HG02884 (cell line): Measurements from ENCODE around the gene SCAND1.
"Not testable (repeated sequence)": the region's sequence is repeated elsewhere in the genome, so short reads cannot be mapped to it uniquely, and the experiment has no call there.

ENCODE experiments used
- ATAC-seq: cut with Tn5 transposase; IDR thresholded peaks from one replicate; pipeline ENCODE4 v1.9.1; 2021; ENCODE audit warnings: mild to moderate bottlenecking, moderate library complexity; ENCODE audit not compliant: unreplicated experiment

The SCAND1 gene

GRCh38 chr20:35963878-35964277, 9.6 kb upstream of the SCAND1 start:
- ATAC-seq: no peak

- not testable (repeated sequence) for ATAC-seq
Measured at GRCh38 chr20:35959291-35959690, 5.0 kb upstream of the SCAND1 start.

DNA sequence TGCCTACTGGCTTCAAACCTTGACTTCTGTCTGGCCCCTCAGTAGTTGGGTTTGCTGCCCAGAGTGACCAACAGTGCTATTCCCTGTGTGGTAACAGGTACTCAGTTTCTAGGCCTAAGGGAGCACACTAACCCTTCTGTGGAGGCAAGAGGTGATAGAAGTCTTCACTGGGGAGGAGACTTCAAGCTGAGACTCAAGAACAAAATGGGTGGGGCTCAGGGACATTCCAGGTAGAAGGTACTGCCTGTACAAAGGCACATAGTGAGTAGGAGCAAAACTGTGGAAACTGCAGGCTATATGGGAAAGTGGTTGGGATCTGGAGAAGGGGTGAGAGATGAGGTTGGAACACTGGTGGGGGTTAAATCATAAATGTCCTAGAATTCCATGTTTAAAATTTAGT, 2.3 kb upstream of the SCAND1 start:
- ATAC-seq: no peak

DNA sequence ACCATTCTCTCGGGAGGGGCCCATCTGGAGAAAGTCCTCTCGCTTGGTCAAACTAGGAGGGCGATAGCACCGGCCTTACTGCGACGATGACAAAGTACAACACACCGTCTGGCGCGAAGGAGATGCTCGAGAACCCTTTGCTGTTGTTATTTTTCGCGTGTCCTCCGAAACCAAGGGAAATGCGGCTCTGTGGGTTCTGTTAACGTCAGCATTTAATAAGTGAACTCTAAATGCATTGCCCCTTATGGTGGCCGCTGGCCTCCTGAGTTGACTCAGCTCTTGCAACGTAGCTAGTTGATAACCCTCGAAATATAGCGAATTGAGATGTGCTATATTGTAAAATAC, 577 bp upstream of the SCAND1 start:
- no peak for ATAC-seq

DNA sequence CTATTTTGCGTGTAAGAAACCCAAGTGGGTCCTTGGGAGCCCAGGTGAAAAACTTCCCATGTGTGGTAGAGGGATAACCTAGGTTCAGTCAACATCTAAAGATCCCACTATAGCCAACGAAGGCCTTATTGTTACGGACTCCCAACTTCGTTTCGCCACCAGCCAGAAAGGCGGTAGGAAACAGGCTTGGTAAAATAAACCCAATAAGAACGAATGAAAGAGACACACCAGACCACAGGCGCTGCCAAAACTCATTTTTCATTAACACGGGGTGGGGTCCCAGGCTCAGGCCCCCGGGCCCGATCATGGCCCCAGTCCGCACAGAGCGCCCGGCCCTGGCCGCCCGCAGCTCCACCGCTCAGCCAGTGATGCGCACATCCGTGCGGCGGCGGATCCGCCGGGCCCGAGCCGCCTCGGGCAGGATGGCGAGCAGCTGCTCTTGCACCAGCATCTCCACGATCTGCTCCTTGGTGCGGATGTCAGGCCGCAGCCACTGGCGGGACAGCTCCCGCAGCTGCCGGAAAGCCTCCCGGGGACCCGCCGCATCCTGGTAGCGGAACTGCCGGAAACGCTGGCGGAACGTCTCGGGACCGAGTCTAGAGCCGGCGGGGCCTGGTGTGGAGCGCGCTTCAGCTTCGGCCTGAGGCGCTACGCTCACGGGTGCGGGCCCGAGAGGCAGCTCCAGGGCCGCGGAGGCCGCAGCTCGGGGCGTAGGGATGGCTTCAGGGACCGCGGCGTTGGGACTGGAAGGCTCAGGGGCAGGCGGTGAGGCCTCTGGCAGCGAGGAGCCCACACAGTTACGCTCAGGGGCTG, 709 bp downstream of the SCAND1 start:
- peak; percentile 5 for ATAC-seq

GRCh38 chr20:35952480-35953386, 1.6 kb downstream of the SCAND1 start:
- no peak for ATAC-seq

GRCh38 chr20:35952080-35952479, 2.2 kb downstream of the SCAND1 start:
- ATAC-seq: not testable (repeated sequence)

GRCh38 chr20:35950093-35950492, 4.2 kb downstream of the SCAND1 start:
- no peak for ATAC-seq

DNA sequence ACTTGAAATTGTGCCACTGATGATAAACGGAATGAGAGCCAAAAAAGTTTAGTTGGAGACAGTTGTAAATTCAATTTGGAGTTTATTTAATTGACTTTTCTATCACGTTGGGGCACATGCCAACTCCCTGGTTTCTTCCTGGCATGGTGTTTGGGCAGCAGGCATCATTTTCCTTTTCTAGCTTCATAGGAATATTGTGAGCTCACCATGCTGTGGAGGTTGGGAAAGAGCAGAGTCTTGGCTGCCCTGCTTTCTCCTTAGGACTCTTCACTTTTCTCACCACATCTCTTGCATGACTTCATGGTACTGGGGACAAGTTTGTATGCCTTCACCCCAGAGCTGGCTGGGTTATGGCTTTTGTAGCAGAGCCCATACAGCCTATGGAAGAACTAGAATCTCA, 6.4 kb downstream of the SCAND1 start:
- no peak for ATAC-seq

DNA sequence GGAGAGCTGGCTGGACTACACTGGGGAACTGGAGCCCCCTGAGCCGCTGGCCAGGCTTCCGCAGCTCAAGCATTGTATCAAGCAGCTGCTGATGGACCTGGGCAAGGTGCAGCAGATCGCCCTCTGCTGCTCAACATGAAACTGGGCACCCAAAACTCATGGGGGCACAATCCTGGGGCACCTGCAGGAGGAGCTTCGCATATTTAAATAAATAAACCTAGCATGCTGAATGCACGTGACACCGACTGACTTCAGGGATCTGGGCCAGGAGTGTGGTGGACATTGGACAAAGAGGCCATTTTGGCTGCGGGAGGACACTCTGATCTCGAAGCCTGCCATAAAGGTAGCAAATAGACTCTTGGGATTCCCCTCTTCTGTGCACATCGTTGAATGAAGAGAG, 6.8 kb downstream of the SCAND1 start:
- ATAC-seq: no peak

DNA sequence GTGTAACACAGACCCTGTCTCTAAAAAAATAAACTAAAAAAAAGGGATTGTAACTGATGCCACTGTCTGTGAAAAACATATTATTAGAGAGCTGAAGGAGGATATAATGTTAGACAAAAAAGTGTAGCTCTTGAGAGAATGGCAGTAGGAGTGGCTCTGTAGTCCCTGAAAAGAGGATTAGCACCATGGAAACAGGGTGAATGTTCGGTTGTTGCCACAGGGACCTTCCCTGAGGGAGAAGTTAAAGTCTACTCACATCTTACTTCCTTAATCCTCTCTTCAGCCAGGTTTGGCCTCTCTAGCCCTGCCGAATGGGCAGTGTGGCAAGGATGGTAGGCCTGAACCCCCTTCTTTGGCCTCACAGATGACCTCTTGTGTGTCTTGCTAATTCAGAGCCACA, 12.1 kb downstream of the SCAND1 start:
- ATAC-seq: no peak

GRCh38 chr20:35941620-35942019, 12.7 kb downstream of the SCAND1 start:
- no peak for ATAC-seq

- no peak for ATAC-seq
Measured at GRCh38 chr20:35939264-35939663, 15.0 kb downstream of the SCAND1 start.

GRCh38 chr20:35934050-35934449, 20.3 kb downstream of the SCAND1 start:
- no peak for ATAC-seq

DNA sequence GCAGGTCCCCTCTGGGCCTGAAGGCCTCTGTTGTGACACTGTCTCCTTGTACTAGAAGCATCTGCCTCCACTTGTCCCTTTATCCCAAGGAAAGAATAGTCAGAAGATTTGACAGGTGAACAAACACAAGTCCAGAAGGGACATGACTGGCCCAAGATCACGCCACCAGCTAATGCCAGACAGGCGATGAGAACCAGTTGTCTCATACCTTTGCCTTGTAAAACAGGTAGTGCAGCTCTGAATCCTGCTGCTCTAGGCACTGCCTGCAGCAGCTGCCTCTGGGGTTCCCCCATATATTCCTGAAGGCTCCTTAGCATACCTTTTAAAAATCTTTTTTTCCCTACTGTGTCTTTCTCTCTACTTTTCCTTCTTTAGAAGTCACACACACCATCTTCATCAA, 25.0 kb downstream of the SCAND1 start:
- no peak for ATAC-seq

- no peak for ATAC-seq
Measured at GRCh38 chr20:35920523-35920922, 33.8 kb downstream of the SCAND1 start.

DNA sequence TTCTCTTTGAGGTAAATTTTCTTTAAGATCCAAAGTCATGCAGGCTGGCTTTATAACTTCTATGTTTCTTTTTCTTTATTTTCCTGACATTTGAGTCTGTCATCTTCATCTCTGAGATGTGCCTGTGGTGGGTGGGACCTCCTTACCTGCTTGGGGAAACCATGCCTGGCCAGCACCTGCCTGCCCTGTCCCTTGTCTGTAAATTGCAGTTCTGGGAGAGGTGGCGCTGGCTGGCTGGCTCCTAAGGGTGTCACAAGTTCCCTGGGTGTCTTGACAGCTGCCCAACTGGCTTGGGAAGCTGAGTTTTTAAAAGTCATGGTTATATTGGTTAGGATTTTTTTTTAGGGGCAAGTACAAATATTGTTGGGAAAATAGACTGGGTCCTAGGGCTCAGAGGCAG, 36.3 kb downstream of the SCAND1 start:
- no peak for ATAC-seq

- ATAC-seq: no peak
Measured at GRCh38 chr20:35917077-35917476, 37.2 kb downstream of the SCAND1 start.

DNA sequence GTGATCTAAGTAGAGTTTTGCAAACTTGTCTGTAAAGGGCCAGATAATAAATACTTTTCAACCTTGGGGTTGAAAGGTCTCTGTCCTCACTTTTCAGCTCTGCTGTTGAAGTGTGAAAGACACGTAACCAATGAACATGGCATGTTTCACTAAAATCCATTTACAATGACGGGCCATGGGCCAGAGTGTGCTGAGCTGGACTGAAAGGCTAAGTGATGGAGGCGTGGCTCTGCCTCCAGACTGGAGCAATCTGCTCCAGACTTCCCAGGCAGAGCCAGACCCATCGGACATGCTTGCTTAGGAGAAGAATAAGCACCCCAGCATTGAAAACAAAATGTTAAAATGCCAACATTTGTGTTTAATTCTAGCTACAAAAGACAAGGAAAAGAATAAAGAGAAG, 41.4 kb downstream of the SCAND1 start:
- ATAC-seq: no peak

DNA sequence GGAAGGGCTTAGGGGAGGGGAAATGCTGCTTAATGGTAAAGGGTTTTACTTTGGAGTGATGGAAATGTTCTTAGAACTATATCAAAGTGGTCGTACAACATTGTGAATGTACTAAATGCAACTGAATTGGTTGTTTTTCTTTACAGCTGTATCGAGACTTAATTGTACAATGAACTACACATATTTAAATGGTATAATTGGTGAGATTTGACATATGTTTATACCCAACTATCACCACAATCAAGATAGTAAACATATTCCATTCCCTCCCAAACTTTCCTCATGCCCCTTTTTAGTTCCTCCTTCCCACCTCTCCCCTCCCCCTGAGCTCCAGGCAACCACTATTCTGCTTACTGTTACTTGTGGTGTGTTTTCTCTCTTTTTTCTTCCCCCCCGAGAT, 44.0 kb downstream of the SCAND1 start:
- ATAC-seq: no peak

- ATAC-seq: no peak
Measured at GRCh38 chr20:35909796-35910195, 44.5 kb downstream of the SCAND1 start.

DNA sequence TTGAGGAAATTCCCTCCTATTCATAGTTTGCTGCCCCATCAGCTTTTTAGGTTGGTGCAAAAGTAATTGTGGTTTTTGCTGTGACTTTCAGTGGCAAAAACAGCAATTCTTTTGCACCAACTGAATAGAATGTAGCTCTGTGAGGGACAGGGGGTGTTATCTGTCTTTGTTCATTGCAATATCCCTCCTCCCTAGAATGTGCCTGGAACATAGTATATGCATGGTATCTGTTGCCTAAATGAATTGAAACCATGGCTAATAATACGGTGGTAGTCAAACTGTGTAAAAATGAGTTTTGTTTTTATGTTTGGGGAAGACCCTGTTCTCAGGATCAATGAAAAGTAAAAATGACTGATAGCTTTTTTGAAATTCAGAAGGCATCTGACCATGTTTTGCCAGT, 45.1 kb downstream of the SCAND1 start:
- no peak for ATAC-seq
